IMR-90 (cell line): ENCODE results near the gene FUT9. TPM values are rescaled to one million over a fixed set of nuclear protein-coding genes. Genes with fewer than 3 reads are reported as not detected.

Experiments used
- ATAC-seq: fragments of 200-7000 bp; cut with Tn5 transposase; 2 replicates; pipeline ENCODE4 v1.9.1; 2020; ENCODE audit warnings: low read depth, mild to moderate bottlenecking, moderate library complexity
- BruUV-seq: library from RNA; stranded (reverse); fragments of 400-500 nt; replicated peaks from 2 replicates; lab custom pipeline; 2021; lab: Mats Ljungman, UMichigan
- CTCF ChIA-PET: fragments of 300-600 bp; formaldehyde crosslinking; extraction: SDS; loops from one replicate; lab custom pipeline; 2021; ENCODE audit warnings: antibody characterized with exemption; lab: Yijun Ruan, JAX
- POLR2A ChIA-PET: fragments of 300-600 bp; sonication (Branson Sonifier 250); formaldehyde crosslinking; loops from one replicate; lab custom pipeline; 2022; ENCODE audit warnings: antibody characterized with exemption; ENCODE audit not compliant: unreplicated experiment; lab: Charles Lee
- DNase-seq: peaks from one replicate; pipeline ENCODE4 v3.0.0; 2013
- H2AFZ ChIP-seq: replicated peaks from 2 replicates; pipeline ENCODE3; 2013; ENCODE audit warnings: low read length, mild to moderate bottlenecking; ENCODE audit not compliant: poor library complexity
- H2AK5ac ChIP-seq: 2 replicates; pipeline ENCODE4 v1.6.1; 2013; ENCODE audit warnings: low read depth, low read length, inconsistent platforms
- H2AK9ac ChIP-seq: replicated peaks from 2 replicates; pipeline ENCODE3; 2013; ENCODE audit warnings: mild to moderate bottlenecking, low read depth, low read length, moderate library complexity; ENCODE audit not compliant: poor library complexity
- H2BK120ac ChIP-seq: 2 replicates; pipeline ENCODE4 v1.6.1; 2013; ENCODE audit warnings: low read depth, low read length, inconsistent platforms
- H2BK15ac ChIP-seq: 3 replicates; pipeline ENCODE4 v1.6.1; 2013; ENCODE audit warnings: low read depth, low read length, inconsistent platforms
- H2BK20ac ChIP-seq: 2 replicates; pipeline ENCODE4 v1.6.1; 2013; ENCODE audit warnings: low read depth, mild to moderate bottlenecking, inconsistent platforms, low read length, moderate library complexity
- H2BK5ac ChIP-seq: 2 replicates; pipeline ENCODE4 v1.6.1; 2013; ENCODE audit warnings: mild to moderate bottlenecking, low read depth, low read length, inconsistent platforms; ENCODE audit not compliant: poor library complexity, severe bottlenecking
- H3K14ac ChIP-seq: replicated peaks from 2 replicates; pipeline ENCODE4 v1.6.1; 2013; ENCODE audit warnings: low read depth, low read length, inconsistent platforms
- H3K18ac ChIP-seq: 2 replicates; pipeline ENCODE4 v1.6.1; 2013; ENCODE audit warnings: low read depth, low read length, control low read depth
- H3K23ac ChIP-seq: 2 replicates; pipeline ENCODE4 v1.6.1; 2013; ENCODE audit warnings: low read depth, low read length, inconsistent platforms
- H3K27ac ChIP-seq: 2 replicates; pipeline ENCODE4 v1.5.1; 2013; ENCODE audit warnings: mild to moderate bottlenecking, control low read depth, low read length; ENCODE audit not compliant: insufficient read depth
- H3K27me3 ChIP-seq: 2 replicates; pipeline ENCODE4 v1.6.1; 2013; ENCODE audit warnings: low read length; ENCODE audit not compliant: control insufficient read depth, insufficient read depth
- H3K36me3 ChIP-seq: 2 replicates; pipeline ENCODE4 v1.6.1; 2013; ENCODE audit warnings: low read length, mixed read lengths; ENCODE audit not compliant: control insufficient read depth, insufficient read depth
- H3K4ac ChIP-seq: 2 replicates; pipeline ENCODE4 v1.6.1; 2013; ENCODE audit warnings: low read depth, low read length, inconsistent platforms
- H3K4me1 ChIP-seq: 2 replicates; pipeline ENCODE4 v1.6.1; 2013; ENCODE audit warnings: low read length, mixed read lengths; ENCODE audit not compliant: control insufficient read depth, insufficient read depth
- H3K4me2 ChIP-seq: 2 replicates; pipeline ENCODE4 v1.6.1; 2013; ENCODE audit warnings: low read depth, mild to moderate bottlenecking, control low read depth, low read length, moderate library complexity
- H3K4me3 ChIP-seq: 2 replicates; pipeline ENCODE4 v1.5.1; 2013; ENCODE audit warnings: low read depth, mild to moderate bottlenecking, control low read depth, low read length, moderate library complexity; ENCODE audit not compliant: insufficient read depth
- H3K56ac ChIP-seq: 2 replicates; pipeline ENCODE4 v1.6.1; 2013; ENCODE audit warnings: low read length, inconsistent platforms; ENCODE audit not compliant: insufficient read depth; ENCODE audit errors: extremely low read depth
- H3K79me1 ChIP-seq, 2 experiments: 2 replicates each; pipeline ENCODE4 v1.6.1; 2013; ENCODE audit warnings: low read length in 2 of 2, inconsistent platforms in 1 of 2, low read depth in 1 of 2
- H3K9ac ChIP-seq: 2 replicates; pipeline ENCODE4 v1.6.1; 2013; ENCODE audit warnings: low read depth, low read length, control low read depth
- H3K9me1 ChIP-seq: 2 replicates; pipeline ENCODE4 v1.6.1; 2013; ENCODE audit warnings: low read length, inconsistent platforms; ENCODE audit not compliant: insufficient read depth
- H3K9me3 ChIP-seq: 2 replicates; pipeline ENCODE4 v1.6.1; 2013; ENCODE audit warnings: low read length; ENCODE audit not compliant: control insufficient read depth, insufficient read depth
- H4K20me1 ChIP-seq: 2 replicates; pipeline ENCODE4 v1.6.1; 2013; ENCODE audit warnings: low read length, inconsistent platforms; ENCODE audit not compliant: insufficient read depth
- H4K5ac ChIP-seq: 2 replicates; pipeline ENCODE4 v1.6.1; 2013; ENCODE audit warnings: mild to moderate bottlenecking, low read depth, low read length, control low read depth
- H4K8ac ChIP-seq, 2 experiments: 2 replicates each; pipeline ENCODE4 v1.6.1; 2013; ENCODE audit warnings: low read depth in 2 of 2, low read length in 2 of 2, control low read depth in 1 of 2, inconsistent platforms in 1 of 2
- H4K91ac ChIP-seq: 2 replicates; pipeline ENCODE4 v1.6.1; 2013; ENCODE audit warnings: low read depth, low read length, inconsistent platforms; ENCODE audit not compliant: insufficient read depth
- BHLHE40 ChIP-seq: fragments of 150-350 bp; IDR thresholded peaks from 2 replicates; pipeline ENCODE4 v1.6.1; 2016; ENCODE audit warnings: mild to moderate bottlenecking, low read depth, low read length
- CEBPB ChIP-seq: IDR thresholded peaks from 2 replicates; pipeline ENCODE4 v1.6.1; 2012; ENCODE audit warnings: low read depth, low read length, improper control_type of control experiment
- CHD1 ChIP-seq: IDR thresholded peaks from 2 replicates; pipeline ENCODE4 v1.6.1; 2012; ENCODE audit warnings: low read depth, low read length, improper control_type of control experiment
- FOS ChIP-seq: fragments of 150-350 bp; IDR thresholded peaks from 2 replicates; pipeline ENCODE4 v1.6.1; 2016; ENCODE audit warnings: low read depth, low read length
- MAZ ChIP-seq: IDR thresholded peaks from 2 replicates; pipeline ENCODE4 v1.6.1; 2012; ENCODE audit warnings: low read depth, mild to moderate bottlenecking, low read length, improper control_type of control experiment, moderate library complexity, borderline replicate concordance
- MXI1 ChIP-seq: IDR thresholded peaks from 2 replicates; pipeline ENCODE4 v1.6.1; 2012; ENCODE audit warnings: low read depth, mild to moderate bottlenecking, low read length, moderate library complexity, borderline replicate concordance
- NFE2L2 ChIP-seq: fragments of 150-350 bp; IDR thresholded peaks from 2 replicates; pipeline ENCODE4 v1.6.1; 2016; ENCODE audit warnings: low read depth, mild to moderate bottlenecking, low read length
- POLR2A ChIP-seq: IDR thresholded peaks from 2 replicates; pipeline ENCODE4 v1.6.1; 2012; ENCODE audit warnings: mild to moderate bottlenecking, low read depth, low read length
- RAD21 ChIP-seq: IDR thresholded peaks from 2 replicates; pipeline ENCODE4 v1.6.1; 2012; ENCODE audit warnings: low read length, improper control_type of control experiment
- RCOR1 ChIP-seq: IDR thresholded peaks from 2 replicates; pipeline ENCODE4 v1.6.1; 2012; ENCODE audit warnings: mild to moderate bottlenecking, low read length, improper control_type of control experiment; ENCODE audit not compliant: insufficient replicate concordance
- RFX5 ChIP-seq: IDR thresholded peaks from 2 replicates; pipeline ENCODE4 v1.8.0; 2012; ENCODE audit warnings: low read depth, mild to moderate bottlenecking, low read length, moderate library complexity
- SMC3 ChIP-seq: fragments of 150-350 bp; IDR thresholded peaks from 2 replicates; pipeline ENCODE4 v1.6.1; 2016; ENCODE audit warnings: low read depth, mild to moderate bottlenecking, antibody characterized with exemption, low read length, moderate library complexity
- WGBS, 2 experiments: methylation state at CpG; one replicate each; pipeline versions ENCODE4 v1.1.5 to v1.1.7; 2013; ENCODE audit warnings: missing lambda C conversion rate in 2 of 2; ENCODE audit not compliant: insufficient read length in 1 of 2; ENCODE audit errors: extremely low coverage in 2 of 2; 5-methylcytosine and 5-hydroxymethylcytosine counted together
- dilution Hi-C: fragments of 300-500 bp; cut with HindIII; formaldehyde crosslinking; loops from one replicate; pipeline ENCODE4 v1.14.3; 2018; ENCODE audit warnings: low sequenced_read_pairs; ENCODE audit not compliant: unreplicated experiment
- in situ Hi-C: fragments of 300-500 bp; cut with MboI; formaldehyde crosslinking; loops from 3 replicates; pipeline ENCODE4 v1.14.3; 2019; ENCODE audit warnings: low sequenced_read_pairs, inconsistent platforms, mixed read lengths
- intact Hi-C: fragments of 100-400 bp; cut with micrococcal nuclease; formaldehyde crosslinking; loops from 2 replicates; pipeline ENCODE4 v1.10.0; 2022
- polyA plus RNA-seq, 3 experiments: library from polyadenylated mRNA; depleted of rRNA; stranded (reverse); fragments of >200 nt; gene quantifications; 2 replicates each; pipeline ENCODE4 v1.2.3, GENCODE V29; 2012; ENCODE audit warnings: low replicate concordance in 1 of 3
- total RNA-seq: library from RNA; depleted of rRNA; stranded (reverse); fragments of >200 nt; gene quantifications from 2 replicates; pipeline ENCODE4 v1.2.3, GENCODE V29; 2012
- TF ChIP-seq, protein P1 (sequence below): fragments of 150-350 bp; IDR thresholded peaks from 2 replicates; pipeline ENCODE4 v1.6.1; 2017; ENCODE audit warnings: mild to moderate bottlenecking, antibody characterized with exemption, low read length, low read depth
- TF ChIP-seq, protein P2 (sequence below): conservative IDR thresholded peaks from 2 replicates; pipeline ENCODE4 v1.5.1; 2012; ENCODE audit warnings: mild to moderate bottlenecking, low read depth, low read length, improper control_type of control experiment
- TF ChIP-seq, protein P3 (sequence below): fragments of 150-350 bp; IDR thresholded peaks from 2 replicates; pipeline ENCODE4 v1.6.1; 2016; ENCODE audit warnings: low read depth, mild to moderate bottlenecking, low read length, moderate library complexity, borderline replicate concordance

The FUT9 gene
- total and polyA plus RNA-seq, 2 of the 4 experiments (the other 2 are of a cell fraction): under 0.01 TPM; not detected in 1

- no peak overlapping the region for H3K4me3 ChIP-seq
- WGBS, 2 experiments: no CpG with 5 or more reads among the region's 4 CpGs
- no peak overlapping the region for H2BK5ac ChIP-seq
- no peak overlapping the region for H3K4me2 ChIP-seq
- no peak overlapping the region for H3K9ac ChIP-seq
- H4K5ac ChIP-seq: no peak overlapping the region
- in situ Hi-C loops (no loop called here), dilution Hi-C loops (no loop called here), intact Hi-C loops (no loop called here)
- ChIA-PET CTCF (no interaction called here), POLR2A (no interaction called here)
- no peaks in the 10 kb centered on the region for H3K4me1 ChIP-seq
- H3K4ac ChIP-seq: no peak overlapping the region
- no TSS peak for BruUV-seq
- no peak overlapping the region for H2BK20ac ChIP-seq
- no peak overlapping the region for H2BK120ac ChIP-seq
- H2AK5ac ChIP-seq: no peak overlapping the region
- H4K8ac ChIP-seq: no peak overlapping the region
- H3K14ac ChIP-seq: no peak overlapping the region
- DNase-seq: no peak
- H4K91ac ChIP-seq: no peak overlapping the region
- no peaks in the 10 kb centered on the region for H3K36me3 ChIP-seq
- H3K56ac ChIP-seq: no peak overlapping the region
- H3K9me3 ChIP-seq: peaks cover 12% of the 10 kb centered on the region
- H3K27me3 ChIP-seq: no peaks in the 10 kb centered on the region
- no peak overlapping the region for H2AK9ac ChIP-seq
- no peak overlapping the region for H2BK15ac ChIP-seq
- H4K20me1 ChIP-seq: no peaks in the 10 kb centered on the region
- no peaks in the 10 kb centered on the region for H3K9me1 ChIP-seq
- H3K18ac ChIP-seq: no peak overlapping the region
- H3K79me1 ChIP-seq: no peaks in the 10 kb centered on the region
- no peak overlapping the region for H3K27ac ChIP-seq
- H2AFZ ChIP-seq: no peak overlapping the region
- no peak overlapping the region for H3K23ac ChIP-seq
- TF ChIP-seq, protein P1, sequence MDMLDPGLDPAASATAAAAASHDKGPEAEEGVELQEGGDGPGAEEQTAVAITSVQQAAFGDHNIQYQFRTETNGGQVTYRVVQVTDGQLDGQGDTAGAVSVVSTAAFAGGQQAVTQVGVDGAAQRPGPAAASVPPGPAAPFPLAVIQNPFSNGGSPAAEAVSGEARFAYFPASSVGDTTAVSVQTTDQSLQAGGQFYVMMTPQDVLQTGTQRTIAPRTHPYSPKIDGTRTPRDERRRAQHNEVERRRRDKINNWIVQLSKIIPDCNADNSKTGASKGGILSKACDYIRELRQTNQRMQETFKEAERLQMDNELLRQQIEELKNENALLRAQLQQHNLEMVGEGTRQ: no peak
- TF ChIP-seq MXI1 (no peak), RAD21 (no peak), BHLHE40 (no peak), RCOR1 (no peak), CHD1 (no peak), NFE2L2 (no peak), SMC3 (no peak), POLR2A (no peak), MAZ (no peak), RFX5 (no peak), CEBPB (no peak), FOS (no peak)
- TF ChIP-seq, protein P2, sequence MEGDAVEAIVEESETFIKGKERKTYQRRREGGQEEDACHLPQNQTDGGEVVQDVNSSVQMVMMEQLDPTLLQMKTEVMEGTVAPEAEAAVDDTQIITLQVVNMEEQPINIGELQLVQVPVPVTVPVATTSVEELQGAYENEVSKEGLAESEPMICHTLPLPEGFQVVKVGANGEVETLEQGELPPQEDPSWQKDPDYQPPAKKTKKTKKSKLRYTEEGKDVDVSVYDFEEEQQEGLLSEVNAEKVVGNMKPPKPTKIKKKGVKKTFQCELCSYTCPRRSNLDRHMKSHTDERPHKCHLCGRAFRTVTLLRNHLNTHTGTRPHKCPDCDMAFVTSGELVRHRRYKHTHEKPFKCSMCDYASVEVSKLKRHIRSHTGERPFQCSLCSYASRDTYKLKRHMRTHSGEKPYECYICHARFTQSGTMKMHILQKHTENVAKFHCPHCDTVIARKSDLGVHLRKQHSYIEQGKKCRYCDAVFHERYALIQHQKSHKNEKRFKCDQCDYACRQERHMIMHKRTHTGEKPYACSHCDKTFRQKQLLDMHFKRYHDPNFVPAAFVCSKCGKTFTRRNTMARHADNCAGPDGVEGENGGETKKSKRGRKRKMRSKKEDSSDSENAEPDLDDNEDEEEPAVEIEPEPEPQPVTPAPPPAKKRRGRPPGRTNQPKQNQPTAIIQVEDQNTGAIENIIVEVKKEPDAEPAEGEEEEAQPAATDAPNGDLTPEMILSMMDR: no peak
- TF ChIP-seq, protein P3, sequence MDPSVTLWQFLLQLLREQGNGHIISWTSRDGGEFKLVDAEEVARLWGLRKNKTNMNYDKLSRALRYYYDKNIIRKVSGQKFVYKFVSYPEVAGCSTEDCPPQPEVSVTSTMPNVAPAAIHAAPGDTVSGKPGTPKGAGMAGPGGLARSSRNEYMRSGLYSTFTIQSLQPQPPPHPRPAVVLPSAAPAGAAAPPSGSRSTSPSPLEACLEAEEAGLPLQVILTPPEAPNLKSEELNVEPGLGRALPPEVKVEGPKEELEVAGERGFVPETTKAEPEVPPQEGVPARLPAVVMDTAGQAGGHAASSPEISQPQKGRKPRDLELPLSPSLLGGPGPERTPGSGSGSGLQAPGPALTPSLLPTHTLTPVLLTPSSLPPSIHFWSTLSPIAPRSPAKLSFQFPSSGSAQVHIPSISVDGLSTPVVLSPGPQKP: no peak
- no peak for ATAC-seq
These were observed 21.6 kb upstream of the FUT9 start for GRCh38 chr6:95994151-95994550.
